ENCODE results near the gene P2RX2. TPM values are rescaled to one million over a fixed set of nuclear protein-coding genes. Genes with fewer than 3 reads are reported as not detected.

P2RX2 gene
- total RNA-seq, 1 experiment from 2014 or later: not detected

- TF ChIP-seq EZH2 (IDR thresholded peaks at IDR 0.05; ENCODE audit: low read depth): no peak
- TF ChIP-seq, protein P1, sequence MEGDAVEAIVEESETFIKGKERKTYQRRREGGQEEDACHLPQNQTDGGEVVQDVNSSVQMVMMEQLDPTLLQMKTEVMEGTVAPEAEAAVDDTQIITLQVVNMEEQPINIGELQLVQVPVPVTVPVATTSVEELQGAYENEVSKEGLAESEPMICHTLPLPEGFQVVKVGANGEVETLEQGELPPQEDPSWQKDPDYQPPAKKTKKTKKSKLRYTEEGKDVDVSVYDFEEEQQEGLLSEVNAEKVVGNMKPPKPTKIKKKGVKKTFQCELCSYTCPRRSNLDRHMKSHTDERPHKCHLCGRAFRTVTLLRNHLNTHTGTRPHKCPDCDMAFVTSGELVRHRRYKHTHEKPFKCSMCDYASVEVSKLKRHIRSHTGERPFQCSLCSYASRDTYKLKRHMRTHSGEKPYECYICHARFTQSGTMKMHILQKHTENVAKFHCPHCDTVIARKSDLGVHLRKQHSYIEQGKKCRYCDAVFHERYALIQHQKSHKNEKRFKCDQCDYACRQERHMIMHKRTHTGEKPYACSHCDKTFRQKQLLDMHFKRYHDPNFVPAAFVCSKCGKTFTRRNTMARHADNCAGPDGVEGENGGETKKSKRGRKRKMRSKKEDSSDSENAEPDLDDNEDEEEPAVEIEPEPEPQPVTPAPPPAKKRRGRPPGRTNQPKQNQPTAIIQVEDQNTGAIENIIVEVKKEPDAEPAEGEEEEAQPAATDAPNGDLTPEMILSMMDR (conservative IDR thresholded peaks at IDR 0.05): no peak
- no peaks in the 10 kb centered on the region for H3K9me3 ChIP-seq (ENCODE audit: insufficient read depth, low read depth)
- DNase-seq: no peak
- no peak overlapping the region for H3K4me2 ChIP-seq
- intact Hi-C loops (cut with micrococcal nuclease; ENCODE audit: unreplicated experiment): no loop called here
- ChIA-PET POLR2A (ENCODE audit: unreplicated experiment) (no interaction called here), CTCF (no interaction called here)
- no peak overlapping the region for H3K27ac ChIP-seq
- H3F3A ChIP-seq (ENCODE audit: insufficient read depth, low read depth): no peaks in the 10 kb centered on the region
- H3K27me3 ChIP-seq (ENCODE audit: insufficient read depth, low read depth): no peaks in the 10 kb centered on the region
- peaks cover 23% of the 10 kb centered on the region for H3K36me3 ChIP-seq (ENCODE audit: low read depth)
- H2AFZ ChIP-seq: no peak overlapping the region
- H4K20me1 ChIP-seq (ENCODE audit: insufficient read depth): no peaks in the 10 kb centered on the region
- no peaks in the 10 kb centered on the region for H3K79me2 ChIP-seq (ENCODE audit: low read depth)
- H3K9me2 ChIP-seq (ENCODE audit: insufficient read depth): no peaks in the 10 kb centered on the region
- no peak overlapping the region for H3K4me3 ChIP-seq
- no peaks in the 10 kb centered on the region for H3K4me1 ChIP-seq (replicated peaks; ENCODE audit: insufficient read depth)
- no TSS peak for BruUV-seq (replicated peaks)
Measured at GRCh38 chr12:132665149-132665491, 46.5 kb downstream of the P2RX2 start.

GRCh38 chr12:132665794-132666193 lies 47.2 kb downstream of the P2RX2 start:
- H2AFZ ChIP-seq: no peak overlapping the region
- H3K4me2 ChIP-seq: no peak overlapping the region
- no peaks in the 10 kb centered on the region for H4K20me1 ChIP-seq (ENCODE audit: insufficient read depth)
- BruUV-seq (replicated peaks): no TSS peak
- peaks cover 21% of the 10 kb centered on the region; the same call in 1 of the 2 replicates for H3K36me3 ChIP-seq (ENCODE audit: low read depth)
- no peaks in the 10 kb centered on the region for H3K9me3 ChIP-seq (ENCODE audit: insufficient read depth, low read depth)
- no peak overlapping the region for H3K4me3 ChIP-seq
- H3F3A ChIP-seq (ENCODE audit: insufficient read depth, low read depth): no peaks in the 10 kb centered on the region
- H3K27ac ChIP-seq: no peak overlapping the region
- intact Hi-C loops (cut with micrococcal nuclease; ENCODE audit: unreplicated experiment): no loop called here
- no peak for DNase-seq
- ChIA-PET POLR2A (ENCODE audit: unreplicated experiment) (no interaction called here), CTCF (no interaction called here)
- H3K4me1 ChIP-seq (replicated peaks; ENCODE audit: insufficient read depth): no peaks in the 10 kb centered on the region
- no peaks in the 10 kb centered on the region for H3K79me2 ChIP-seq (ENCODE audit: low read depth)
- TF ChIP-seq, protein P1 (conservative IDR thresholded peaks at IDR 0.05): no peak
- TF ChIP-seq EZH2 (IDR thresholded peaks at IDR 0.05; ENCODE audit: low read depth): no peak
- no peaks in the 10 kb centered on the region for H3K27me3 ChIP-seq (ENCODE audit: insufficient read depth, low read depth)
- H3K9me2 ChIP-seq (ENCODE audit: insufficient read depth): no peaks in the 10 kb centered on the region

DNA sequence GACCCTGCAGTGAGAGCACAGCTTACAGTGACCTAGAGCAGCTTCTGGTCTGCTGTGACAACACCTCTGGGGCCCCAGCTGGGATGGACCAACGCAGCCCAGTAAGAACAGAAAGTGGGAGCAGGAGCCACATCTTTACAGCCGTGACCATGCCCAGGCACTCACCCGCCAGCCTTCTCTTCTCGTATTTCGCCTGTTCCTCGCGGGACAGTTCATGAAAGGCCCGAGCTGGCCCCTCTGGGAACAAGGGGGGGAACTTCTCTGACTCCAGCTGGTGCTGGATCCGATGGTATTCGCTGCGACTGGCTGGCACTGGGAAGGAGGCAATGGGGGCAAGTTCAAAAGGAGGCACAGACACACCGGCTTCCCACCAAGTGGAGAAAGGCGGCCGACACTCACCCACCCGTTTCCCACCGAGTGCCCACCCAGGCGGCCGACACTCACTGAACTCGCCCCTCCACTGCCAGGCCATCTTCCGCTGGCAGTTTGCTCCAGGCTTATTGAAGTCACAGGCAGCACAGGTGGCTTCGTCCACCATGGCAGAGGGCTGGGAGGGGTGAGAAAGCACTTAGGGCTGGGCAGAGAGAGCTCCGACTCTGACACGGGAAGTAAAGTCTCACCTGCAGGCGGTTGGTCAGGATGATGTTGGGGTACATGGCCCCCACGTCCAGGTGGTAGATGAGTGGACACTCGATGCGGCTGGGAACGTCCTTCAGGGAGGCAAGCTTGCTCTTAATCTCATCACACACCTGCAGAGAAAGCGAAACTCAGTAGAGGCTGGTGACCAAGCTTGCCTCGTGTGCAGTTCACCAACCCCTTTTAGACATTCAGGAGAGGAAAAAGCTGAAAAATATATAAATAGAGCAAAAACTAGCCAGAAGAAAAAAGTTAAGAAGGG lies 49.9 kb downstream of the P2RX2 start:
- H3F3A ChIP-seq (ENCODE audit: insufficient read depth, low read depth): no peaks in the 10 kb centered on the region
- H4K20me1 ChIP-seq (ENCODE audit: insufficient read depth): no peaks in the 10 kb centered on the region
- no peaks in the 10 kb centered on the region for H3K79me2 ChIP-seq (ENCODE audit: low read depth)
- no peaks in the 10 kb centered on the region for H3K4me1 ChIP-seq (replicated peaks; ENCODE audit: insufficient read depth)
- no peaks in the 10 kb centered on the region for H3K9me3 ChIP-seq (ENCODE audit: insufficient read depth, low read depth)
- CTCF ChIA-PET: no interaction called here
- H3K9me2 ChIP-seq (ENCODE audit: insufficient read depth): no peaks in the 10 kb centered on the region
- H3K4me2 ChIP-seq: no peak overlapping the region
- BruUV-seq (replicated peaks): no TSS peak
- TF ChIP-seq, protein P1 (conservative IDR thresholded peaks at IDR 0.05): no peak
- no peak for TF ChIP-seq EZH2 (IDR thresholded peaks at IDR 0.05; ENCODE audit: low read depth)
- intact Hi-C loops (cut with micrococcal nuclease; ENCODE audit: unreplicated experiment): no loop called here
- H3K36me3 ChIP-seq (ENCODE audit: low read depth): peaks cover 26% of the 10 kb centered on the region; the same call in 1 of the 2 replicates
- H3K27me3 ChIP-seq (ENCODE audit: insufficient read depth, low read depth): no peaks in the 10 kb centered on the region
- POLR2A ChIA-PET (ENCODE audit: unreplicated experiment): no interaction called here
- H3K4me3 ChIP-seq: no peak overlapping the region
- H2AFZ ChIP-seq: no peak overlapping the region
- no peak overlapping the region for H3K27ac ChIP-seq
- no peak for DNase-seq

Data from PC-9 (cell line).